Stomach (tissue), 4 donors: ENCODE data around the gene ITGA3.

Experiments used
- CTCF ChIP-seq, 7 experiments: fragments of 450-650 bp in 4 of 7; fragments of 200-600 bp in 3 of 7; sonication (generic) in 3 of 7; IDR thresholded peaks; one replicate each; pipeline ENCODE4 v1.5.1; 2016 to 2019; ENCODE audit warnings: antibody characterized with exemption in 7 of 7, control low read depth in 2 of 7, mild to moderate bottlenecking in 1 of 7
- POLR2A ChIP-seq, 4 donors: fragments of 450-650 bp; IDR thresholded peaks; one replicate each; pipeline ENCODE4 v1.6.1; 2016; ENCODE audit warnings: antibody characterized with exemption in 4 of 4, control low read depth in 2 of 4, mild to moderate bottlenecking in 1 of 4, moderate library complexity in 1 of 4
- POLR2AphosphoS5 ChIP-seq, 3 donors: sonication (generic); formaldehyde crosslinking; IDR thresholded peaks; one replicate each; pipeline ENCODE4 v1.6.1; 2016; ENCODE audit warnings: antibody characterized with exemption in 3 of 3

DNA sequence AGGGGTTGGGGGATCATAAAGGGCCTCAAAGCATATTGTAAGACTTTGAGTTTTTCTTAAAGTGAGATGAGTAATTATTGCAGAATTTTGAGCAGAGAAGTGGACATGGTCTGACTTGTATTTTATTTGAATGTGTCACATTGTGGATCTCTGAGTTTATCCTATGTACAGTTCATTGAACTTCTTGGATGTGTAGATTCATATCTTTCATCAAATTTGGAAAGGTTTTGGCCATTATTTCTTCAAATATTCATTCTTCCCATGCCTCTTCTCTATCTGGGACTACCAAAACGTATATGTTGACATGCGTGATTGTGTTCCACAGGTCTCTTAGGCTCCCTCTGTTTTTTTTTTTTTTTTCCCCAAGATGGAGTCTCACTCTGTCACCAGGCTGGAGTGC, 46.6 kb upstream of the ITGA3 start:
- TF ChIP-seq CTCF (IDR thresholded peaks at IDR 0.05) (no peak), POLR2AphosphoS5 (IDR thresholded peaks at IDR 0.05) (no peak), POLR2A (IDR thresholded peaks at IDR 0.05) (no peak)
